ENCODE results near the gene CCDC33. TPM values are rescaled to one million over a fixed set of nuclear protein-coding genes. Genes with fewer than 3 reads are reported as not detected.

CCDC33 gene
- total RNA-seq, 2 experiments from 2014 or later, result not detected

DNA sequence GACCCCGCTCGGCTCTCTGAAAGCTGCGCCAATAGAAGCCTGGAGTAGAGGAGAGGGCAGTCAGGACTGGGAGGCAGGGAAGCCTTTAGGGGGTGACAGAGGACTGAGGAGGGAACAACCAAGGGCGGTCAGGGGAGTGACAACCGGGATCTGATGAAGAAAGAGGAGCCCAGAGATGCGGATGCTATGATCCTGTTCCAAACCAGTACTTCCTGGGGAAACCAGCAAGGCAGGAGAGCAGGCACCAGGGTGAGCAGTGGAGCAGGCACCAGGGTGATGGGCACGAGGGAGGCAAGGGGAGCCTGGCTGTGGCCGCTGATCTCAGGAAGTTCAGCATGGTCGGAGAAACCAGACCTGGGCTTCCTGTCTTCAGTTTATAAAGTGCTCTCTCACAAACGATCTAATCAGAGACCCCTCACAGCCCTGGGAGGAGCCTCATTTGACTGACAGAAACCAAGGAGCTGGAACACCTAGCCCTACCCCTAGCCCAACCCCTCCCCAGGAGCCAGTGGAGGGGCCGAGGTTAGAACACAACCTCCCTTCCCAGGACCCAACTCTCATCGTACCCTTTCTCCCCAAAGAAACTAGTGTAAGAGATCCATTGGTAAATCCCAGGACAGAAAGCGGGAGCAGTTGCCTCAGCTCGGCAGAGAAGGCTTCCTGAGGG, 34.9 kb downstream of the CCDC33 start:
- POLR2A ChIA-PET, result no interaction called here
- peaks cover 26% of the 10 kb centered on the region for H3K27me3 Mint-ChIP-seq
- no peaks in the 10 kb centered on the region for H3K9me3 Mint-ChIP-seq
- no peaks in the 10 kb centered on the region for H3K36me3 Mint-ChIP-seq
- CTCF ChIA-PET, result no interaction called here
- DNase-seq, result no peak
- intact Hi-C loops (cut with micrococcal nuclease), result no loop called here
- H3K27ac Mint-ChIP-seq, result no peak overlapping the region
- H3K4me3 Mint-ChIP-seq, result no peak overlapping the region
- no peaks in the 10 kb centered on the region for H3K4me1 Mint-ChIP-seq (ENCODE audit: low read depth)

DNA sequence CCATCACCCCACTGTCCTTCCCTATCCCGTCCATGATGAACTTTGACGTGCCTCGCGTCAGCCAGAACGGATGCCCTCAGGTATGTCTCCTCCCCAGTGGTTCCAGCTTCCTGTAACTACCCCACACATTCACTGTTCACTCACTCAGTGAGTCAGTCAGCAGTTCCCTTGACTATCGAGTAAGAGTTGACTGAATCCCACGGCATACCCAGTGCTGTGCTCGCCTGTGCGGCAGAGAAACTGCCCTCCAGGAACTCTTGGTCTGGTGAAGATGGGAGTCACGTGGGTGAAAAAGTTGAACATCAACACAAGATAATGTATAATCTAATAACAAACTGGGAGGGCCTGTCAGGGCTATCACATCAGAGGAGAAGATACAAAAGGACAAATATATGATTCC, 36.7 kb downstream of the CCDC33 start:
- POLR2A ChIA-PET, result no interaction called here
- intact Hi-C loops (cut with micrococcal nuclease), result no loop called here

DNA sequence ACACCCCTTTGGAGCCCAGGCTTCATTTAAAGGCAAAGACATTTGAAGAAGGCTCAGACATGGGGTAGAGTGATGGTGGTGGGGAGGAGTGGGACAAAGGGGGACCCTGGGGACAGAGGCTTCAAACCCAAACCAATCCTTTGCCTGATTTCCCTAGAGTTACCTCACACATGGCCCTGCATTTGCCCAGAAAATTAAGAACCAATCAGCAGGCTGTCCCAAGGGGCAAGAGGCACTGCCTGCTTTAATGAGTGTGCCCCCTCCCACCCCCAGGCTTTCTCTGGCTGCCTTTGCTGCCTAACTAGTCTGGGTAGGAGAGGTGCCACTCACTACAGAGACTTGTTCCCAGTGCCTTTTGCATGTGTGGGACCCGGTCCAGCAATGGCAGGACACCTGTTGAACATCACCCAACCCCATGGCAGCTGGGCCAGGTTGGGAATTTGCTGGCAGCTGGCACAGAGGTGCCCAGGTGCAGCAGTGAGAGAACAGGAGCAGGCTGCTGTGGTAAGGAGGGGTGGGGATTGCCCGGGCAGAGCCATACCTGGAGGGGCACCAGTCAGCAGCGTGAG, 38.4 kb downstream of the CCDC33 start:
- ChIA-PET CTCF (interaction anchor here (1.1 kb wide), 1 partner anchor 33 kb away, joined by 3 read pairs; no protein-coding TSS in a partner anchor), POLR2A (no interaction called here)
- no peak overlapping the region for H3K4me3 Mint-ChIP-seq
- H3K27ac Mint-ChIP-seq, result no peak overlapping the region
- H3K4me1 Mint-ChIP-seq (ENCODE audit: low read depth), result no peaks in the 10 kb centered on the region
- no peaks in the 10 kb centered on the region for H3K36me3 Mint-ChIP-seq
- no peak for DNase-seq
- intact Hi-C loops (cut with micrococcal nuclease), result no loop called here
- no peaks in the 10 kb centered on the region for H3K9me3 Mint-ChIP-seq
- H3K27me3 Mint-ChIP-seq, result peaks cover 27% of the 10 kb centered on the region

More for the DNA sequence above, 36.7 kb downstream of the CCDC33 start:
- Mint-ChIP-seq H3K27ac (no peak overlapping the region), H3K27me3 (peaks cover 33% of the 10 kb centered on the region), H3K4me3 (no peak overlapping the region), H3K9me3 (no peaks in the 10 kb centered on the region), H3K4me1 (ENCODE audit: low read depth) (no peaks in the 10 kb centered on the region), H3K36me3 (no peaks in the 10 kb centered on the region)
- DNase-seq, result no peak
- CTCF ChIA-PET, result no interaction called here

DNA sequence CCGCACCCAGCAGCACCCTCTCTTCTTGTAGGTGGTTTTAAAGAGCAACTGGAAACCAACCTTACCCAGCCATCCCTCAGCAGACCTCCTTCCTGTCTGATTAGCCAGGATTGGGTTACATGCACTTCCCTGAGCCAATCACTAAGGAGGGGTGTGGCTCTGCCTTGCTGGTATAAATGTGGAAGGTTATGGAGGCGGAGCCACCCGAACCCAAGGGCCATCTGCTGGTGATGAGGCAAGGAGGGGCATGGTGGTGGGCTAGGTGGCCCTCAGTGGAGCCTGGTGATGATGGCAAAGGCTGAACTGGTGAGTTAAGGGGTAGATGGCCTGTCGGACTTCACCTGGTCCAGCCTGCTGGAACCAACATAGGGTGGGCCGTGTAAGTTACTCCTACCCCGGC, 39.8 kb downstream of the CCDC33 start:
- POLR2A ChIA-PET, result no interaction called here
- Mint-ChIP-seq H3K9me3 (no peaks in the 10 kb centered on the region), H3K27me3 (peaks cover 22% of the 10 kb centered on the region), H3K27ac (no peak overlapping the region), H3K4me1 (ENCODE audit: low read depth) (no peaks in the 10 kb centered on the region), H3K36me3 (no peaks in the 10 kb centered on the region), H3K4me3 (no peak overlapping the region)
- CTCF ChIA-PET, result no interaction called here
- no peak for DNase-seq
- intact Hi-C loops (cut with micrococcal nuclease), result no loop called here

DNA sequence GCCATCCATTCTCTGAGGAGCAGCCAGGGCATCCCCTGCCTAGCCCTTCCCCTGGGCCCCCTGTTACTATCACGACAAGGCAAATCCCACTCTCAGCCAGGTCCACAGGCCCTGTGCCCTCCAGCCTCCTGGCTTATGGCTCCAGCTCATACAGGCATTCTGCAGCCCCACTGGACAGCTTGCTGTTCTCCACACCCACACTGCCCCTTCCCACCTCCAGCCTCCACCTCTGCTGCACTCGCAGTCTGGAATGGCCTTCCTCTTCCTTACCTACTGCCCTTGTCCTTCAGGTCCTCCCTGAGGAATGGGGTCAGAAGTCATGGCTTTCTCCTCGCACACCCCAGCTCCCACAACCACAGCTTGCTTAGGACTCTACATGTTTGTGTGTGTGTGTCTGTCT, 40.4 kb downstream of the CCDC33 start:
- intact Hi-C loops (cut with micrococcal nuclease), result no loop called here
- CTCF ChIA-PET, result no interaction called here
- Mint-ChIP-seq H3K36me3 (no peaks in the 10 kb centered on the region), H3K27me3 (peaks cover 21% of the 10 kb centered on the region), H3K4me1 (ENCODE audit: low read depth) (no peaks in the 10 kb centered on the region), H3K9me3 (no peaks in the 10 kb centered on the region), H3K4me3 (no peak overlapping the region), H3K27ac (no peak overlapping the region)
- POLR2A ChIA-PET, result no interaction called here
- no peak for DNase-seq

DNA sequence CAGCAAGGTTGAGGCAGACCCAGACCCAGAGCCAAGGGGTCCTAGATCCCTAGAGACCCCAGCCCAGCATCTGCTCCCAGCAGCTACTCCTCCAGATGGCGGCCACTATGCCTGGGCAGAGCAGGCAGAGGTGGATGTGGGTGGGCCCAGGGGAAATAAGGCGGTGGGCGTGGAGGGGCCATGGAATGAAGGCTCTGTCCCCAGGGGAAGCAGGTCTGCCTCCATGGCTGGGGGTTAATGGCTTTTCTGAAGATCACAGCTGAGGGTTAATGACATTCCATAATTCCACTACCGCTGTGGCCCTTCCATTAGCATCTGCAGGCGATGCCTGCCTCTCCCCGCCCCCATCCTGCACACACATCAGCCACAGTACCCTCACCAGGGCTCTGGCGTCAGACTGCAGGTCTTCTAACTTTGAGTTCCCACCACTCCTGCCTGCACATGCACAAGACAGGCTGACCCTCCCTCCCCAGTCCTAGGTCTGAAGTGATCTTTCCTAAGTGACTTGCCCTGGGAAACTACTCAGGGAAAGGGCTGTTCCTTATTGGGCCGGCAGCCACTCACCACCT, 41.2 kb downstream of the CCDC33 start:
- intact Hi-C loops (cut with micrococcal nuclease), result no loop called here
- Mint-ChIP-seq H3K36me3 (no peaks in the 10 kb centered on the region), H3K9me3 (no peaks in the 10 kb centered on the region), H3K4me3 (no peak overlapping the region), H3K4me1 (ENCODE audit: low read depth) (no peaks in the 10 kb centered on the region), H3K27ac (no peak overlapping the region), H3K27me3 (peaks cover 21% of the 10 kb centered on the region)
- ChIA-PET POLR2A (no interaction called here), CTCF (no interaction called here)
- no peak for DNase-seq

DNA sequence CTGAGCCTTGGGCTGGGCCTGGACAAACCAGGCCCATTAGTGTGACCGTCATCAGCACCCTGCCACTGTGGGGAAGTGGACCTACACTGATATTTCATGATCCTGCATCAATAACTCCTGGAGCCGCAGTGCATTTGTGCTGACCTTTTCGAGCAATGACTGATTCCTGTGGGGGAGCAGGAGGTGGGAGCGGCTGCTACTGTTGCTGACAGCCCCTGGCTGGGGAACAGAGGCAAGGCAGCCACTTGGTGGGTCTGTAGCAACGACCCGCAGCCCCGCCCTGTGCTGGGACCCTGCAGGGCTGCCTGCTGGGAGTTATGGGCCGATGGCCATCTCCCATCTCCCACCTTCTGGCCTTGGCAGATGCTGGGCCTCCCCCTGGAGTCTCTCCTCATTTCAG, 42.1 kb downstream of the CCDC33 start:
- Mint-ChIP-seq H3K9me3 (no peaks in the 10 kb centered on the region), H3K36me3 (no peaks in the 10 kb centered on the region), H3K4me3 (no peak overlapping the region), H3K27ac (no peak overlapping the region), H3K27me3 (peaks cover 19% of the 10 kb centered on the region), H3K4me1 (ENCODE audit: low read depth) (no peaks in the 10 kb centered on the region)
- ChIA-PET POLR2A (no interaction called here), CTCF (no interaction called here)
- DNase-seq, result no peak
- intact Hi-C loops (cut with micrococcal nuclease), result no loop called here

DNA sequence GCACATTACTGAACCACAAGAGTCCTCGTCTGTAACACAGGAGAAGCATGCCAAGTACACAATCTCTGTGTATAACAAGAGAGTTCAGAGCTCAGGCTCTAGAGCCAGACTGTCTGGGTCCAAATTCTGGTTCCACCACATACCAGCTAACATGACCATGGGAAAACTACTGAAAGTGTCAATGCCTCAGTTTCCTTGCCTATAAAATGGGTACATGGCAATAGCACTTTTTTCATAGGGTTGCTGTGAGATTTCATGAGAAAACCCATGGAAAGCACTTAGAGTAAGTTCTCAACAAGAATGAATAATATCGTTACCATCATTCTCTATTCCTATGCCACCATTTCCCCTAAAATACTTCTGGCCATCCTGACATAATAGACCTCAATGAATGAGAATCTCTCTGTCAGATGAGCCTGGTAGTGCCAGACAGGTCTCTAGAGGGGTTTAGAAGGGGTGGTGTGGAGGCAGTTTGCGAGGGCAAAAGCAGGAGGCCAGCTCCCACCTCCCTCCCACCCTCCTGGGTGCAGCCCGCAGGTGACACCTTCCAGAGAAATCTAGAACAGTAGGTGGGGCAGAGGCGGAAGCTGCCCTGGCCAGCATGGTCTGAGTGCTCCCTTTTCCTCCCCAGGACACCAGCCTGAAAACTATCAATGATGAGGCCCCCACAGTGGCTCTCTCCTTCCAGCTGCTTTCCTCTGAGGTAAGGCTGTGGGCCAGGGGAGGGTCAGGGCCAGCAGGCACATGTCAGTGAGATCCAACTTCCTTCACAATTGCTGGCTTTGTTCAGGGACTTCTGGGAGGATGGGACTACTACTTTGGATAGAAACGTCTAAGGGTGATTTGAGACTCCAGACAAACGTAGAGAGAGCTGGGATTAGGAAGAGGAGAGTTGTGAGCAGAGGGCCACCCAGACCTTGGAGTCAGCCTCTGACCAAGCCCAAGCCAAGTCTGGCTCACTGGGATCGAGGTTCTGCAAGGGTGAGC, 45.3 kb downstream of the CCDC33 start:
- no peak overlapping the region for H3K27ac Mint-ChIP-seq
- POLR2A ChIA-PET, result no interaction called here
- H3K4me1 Mint-ChIP-seq (ENCODE audit: low read depth), result no peaks in the 10 kb centered on the region
- CTCF ChIA-PET, result interaction anchor here (0.6 kb wide), 1 partner anchor 65 kb away, joined by 3 read pairs; no protein-coding TSS in a partner anchor
- H3K4me3 Mint-ChIP-seq, result no peak overlapping the region
- H3K36me3 Mint-ChIP-seq, result no peaks in the 10 kb centered on the region
- peaks cover 19% of the 10 kb centered on the region for H3K27me3 Mint-ChIP-seq
- intact Hi-C loops (cut with micrococcal nuclease), result no loop called here
- DNase-seq, result no peak
- no peaks in the 10 kb centered on the region for H3K9me3 Mint-ChIP-seq

DNA sequence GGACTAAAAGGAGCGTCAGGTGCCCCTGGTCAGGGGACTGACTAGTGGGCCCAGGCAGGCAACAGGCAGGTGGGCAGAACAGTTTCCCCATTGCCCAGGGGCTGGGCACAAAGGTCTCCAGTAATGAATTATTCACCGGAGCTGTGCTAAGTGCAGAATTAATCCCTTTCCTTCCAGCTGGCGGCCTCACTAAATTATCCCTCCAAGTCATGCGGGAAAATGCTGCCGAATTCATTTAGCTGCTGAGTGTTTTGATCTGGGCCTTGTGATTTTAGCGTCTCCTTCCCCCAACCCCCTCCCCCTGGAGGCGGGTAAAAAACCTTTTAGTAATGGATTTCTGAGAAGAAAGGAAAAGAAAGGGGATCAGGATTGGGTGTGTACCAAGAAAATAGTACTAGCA, 47.2 kb downstream of the CCDC33 start:
- POLR2A ChIA-PET, result no interaction called here
- Mint-ChIP-seq H3K27me3 (peaks cover 17% of the 10 kb centered on the region), H3K4me3 (no peak overlapping the region), H3K27ac (no peak overlapping the region), H3K36me3 (no peaks in the 10 kb centered on the region), H3K9me3 (no peaks in the 10 kb centered on the region), H3K4me1 (ENCODE audit: low read depth) (no peaks in the 10 kb centered on the region)
- DNase-seq, result no peak
- CTCF ChIA-PET, result no interaction called here
- intact Hi-C loops (cut with micrococcal nuclease), result no loop called here

DNA sequence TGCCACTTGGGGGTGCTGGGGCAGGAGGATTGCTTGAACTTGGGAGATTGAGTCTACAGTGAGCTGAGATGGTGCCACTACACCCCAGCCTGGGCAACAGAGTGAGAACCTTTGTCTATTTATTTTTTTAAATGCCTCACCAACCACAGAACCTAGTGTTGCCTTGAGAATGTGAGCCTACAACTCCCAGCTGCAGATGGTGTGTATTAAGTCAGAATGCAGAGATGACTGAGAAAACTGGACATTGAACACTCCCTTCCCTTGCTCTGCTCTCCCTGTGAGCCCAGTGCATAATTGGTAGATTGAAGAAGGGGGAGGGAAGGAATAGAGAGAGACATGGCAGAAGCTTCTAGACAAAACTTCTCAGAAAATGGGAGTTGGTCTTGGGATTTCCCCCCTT, 53.5 kb downstream of the CCDC33 start:
- Mint-ChIP-seq H3K27ac (no peak overlapping the region), H3K9me3 (no peaks in the 10 kb centered on the region), H3K27me3 (peaks cover 23% of the 10 kb centered on the region), H3K36me3 (no peaks in the 10 kb centered on the region), H3K4me1 (ENCODE audit: low read depth) (peaks cover 3% of the 10 kb centered on the region), H3K4me3 (no peak overlapping the region)
- DNase-seq, result no peak
- ChIA-PET POLR2A (no interaction called here), CTCF (interaction anchor here (1.8 kb wide), 1 partner anchor 18 kb away, joined by 4 read pairs; no protein-coding TSS in a partner anchor)
- intact Hi-C loops (cut with micrococcal nuclease), result no loop called here

DNA sequence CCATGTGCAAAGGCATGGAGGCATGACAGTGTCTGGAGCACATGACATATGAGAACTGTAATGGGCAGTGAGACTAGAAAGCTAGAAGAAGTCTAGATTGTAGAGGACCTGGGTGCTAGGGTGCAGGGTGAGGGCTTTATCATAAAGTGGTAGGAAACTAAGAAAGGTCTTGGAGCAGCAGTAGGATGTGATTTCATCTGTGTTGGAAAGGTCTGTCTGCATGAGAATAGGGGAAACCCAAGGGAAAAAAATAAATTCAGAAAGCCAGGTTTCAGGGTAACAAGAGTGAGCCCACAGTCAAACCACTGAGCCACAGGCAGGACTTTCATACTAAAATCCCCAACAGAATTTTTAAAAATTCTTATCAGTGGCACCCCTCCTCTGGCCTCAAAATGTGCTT, 54.5 kb downstream of the CCDC33 start:
- no peak overlapping the region for H3K4me3 Mint-ChIP-seq
- no peaks in the 10 kb centered on the region for H3K36me3 Mint-ChIP-seq
- H3K27me3 Mint-ChIP-seq, result peaks cover 23% of the 10 kb centered on the region
- no peak for DNase-seq
- CTCF ChIA-PET, result no interaction called here
- H3K4me1 Mint-ChIP-seq (ENCODE audit: low read depth), result peaks cover 3% of the 10 kb centered on the region
- H3K9me3 Mint-ChIP-seq, result no peaks in the 10 kb centered on the region
- POLR2A ChIA-PET, result no interaction called here
- no peak overlapping the region for H3K27ac Mint-ChIP-seq
- intact Hi-C loops (cut with micrococcal nuclease), result no loop called here
